Brain microvascular endothelial cell (primary cell): ENCODE data around the gene GJA10.

ENCODE experiments used
- DNase-seq: peaks from one replicate; pipeline ENCODE4 v3.0.0-alpha.2; 2020
- H3K27ac ChIP-seq: fragments of 250-450 bp; sonication (Bioruptor Pico); 2 replicates; pipeline ENCODE4 v1.5.1; 2020; ENCODE audit warnings: mild to moderate bottlenecking, moderate library complexity
- H3K27me3 ChIP-seq: fragments of 250-450 bp; sonication (Bioruptor Pico); replicated peaks from 2 replicates; pipeline ENCODE4 v1.5.1; 2020; ENCODE audit warnings: mild to moderate bottlenecking
- H3K36me3 ChIP-seq: fragments of 250-450 bp; sonication (Bioruptor Pico); replicated peaks from 2 replicates; pipeline ENCODE4 v1.5.1; 2020; ENCODE audit warnings: mild to moderate bottlenecking
- H3K4me3 ChIP-seq: 2 replicates; pipeline ENCODE4 v1.5.1; 2011; ENCODE audit warnings: low read depth, mild to moderate bottlenecking, control low read depth, low read length, moderate library complexity
- in situ Hi-C: cut with HindIII; loops from 2 replicates; pipeline ENCODE4 v1.10.0; 2017; ENCODE audit warnings: low sequenced_read_pairs, low pct_ligation_motif_present
- TF ChIP-seq, protein P1 (sequence below): IDR thresholded peaks from 2 replicates; pipeline ENCODE4 v1.5.1; 2011; ENCODE audit warnings: low read depth, mild to moderate bottlenecking, moderate library complexity, low read length, control low read depth, inconsistent platforms; ENCODE audit errors: missing control alignments

GJA10 gene

GRCh38 chr6:89932245-89932802 is 38.1 kb downstream of the GJA10 start:
- TF ChIP-seq, protein P1, sequence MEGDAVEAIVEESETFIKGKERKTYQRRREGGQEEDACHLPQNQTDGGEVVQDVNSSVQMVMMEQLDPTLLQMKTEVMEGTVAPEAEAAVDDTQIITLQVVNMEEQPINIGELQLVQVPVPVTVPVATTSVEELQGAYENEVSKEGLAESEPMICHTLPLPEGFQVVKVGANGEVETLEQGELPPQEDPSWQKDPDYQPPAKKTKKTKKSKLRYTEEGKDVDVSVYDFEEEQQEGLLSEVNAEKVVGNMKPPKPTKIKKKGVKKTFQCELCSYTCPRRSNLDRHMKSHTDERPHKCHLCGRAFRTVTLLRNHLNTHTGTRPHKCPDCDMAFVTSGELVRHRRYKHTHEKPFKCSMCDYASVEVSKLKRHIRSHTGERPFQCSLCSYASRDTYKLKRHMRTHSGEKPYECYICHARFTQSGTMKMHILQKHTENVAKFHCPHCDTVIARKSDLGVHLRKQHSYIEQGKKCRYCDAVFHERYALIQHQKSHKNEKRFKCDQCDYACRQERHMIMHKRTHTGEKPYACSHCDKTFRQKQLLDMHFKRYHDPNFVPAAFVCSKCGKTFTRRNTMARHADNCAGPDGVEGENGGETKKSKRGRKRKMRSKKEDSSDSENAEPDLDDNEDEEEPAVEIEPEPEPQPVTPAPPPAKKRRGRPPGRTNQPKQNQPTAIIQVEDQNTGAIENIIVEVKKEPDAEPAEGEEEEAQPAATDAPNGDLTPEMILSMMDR = no peak
- in situ Hi-C loops = no loop called here
- DNase-seq = no peak
- Histone ChIP-seq H3K36me3 (no peaks in the 10 kb centered on the region), H3K27ac (no peak overlapping the region), H3K4me3 (no peak overlapping the region), H3K27me3 (no peaks in the 10 kb centered on the region)

DNA sequence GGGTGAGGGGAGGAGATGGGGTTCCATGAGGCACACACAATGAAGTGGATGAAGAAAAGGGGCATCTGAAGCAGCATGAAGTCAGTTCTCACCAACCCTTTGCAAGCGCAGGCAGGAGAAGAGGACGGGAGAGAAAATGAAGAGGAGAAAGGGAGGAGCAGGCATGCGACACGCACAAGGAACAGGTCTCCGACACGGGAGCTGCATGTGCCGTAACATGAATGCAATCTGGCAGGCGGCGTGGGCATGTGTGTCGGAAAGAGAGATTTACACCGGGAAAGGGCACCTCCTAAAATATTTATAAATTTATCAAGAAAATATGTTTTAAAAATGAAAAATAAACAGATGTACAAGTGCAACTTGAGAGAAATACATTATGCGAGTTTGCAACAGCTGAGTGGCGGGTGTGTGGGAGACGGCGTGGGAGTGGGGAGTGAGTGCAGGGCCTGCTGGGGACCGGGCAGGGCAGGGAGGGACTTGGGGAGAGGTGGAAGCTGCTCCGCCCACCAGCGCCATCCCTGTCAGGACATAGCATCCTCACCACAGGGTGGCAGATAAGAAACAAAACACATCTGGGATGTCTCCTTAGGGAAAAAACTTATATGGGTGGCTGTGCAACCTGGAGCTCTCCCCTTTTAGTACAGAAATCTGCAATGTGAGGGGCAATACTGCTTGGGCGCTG is 40.6 kb downstream of the GJA10 start:
- no peaks in the 10 kb centered on the region for H3K36me3 ChIP-seq
- H3K27ac ChIP-seq = no peak overlapping the region
- H3K4me3 ChIP-seq = no peak overlapping the region
- TF ChIP-seq, protein P1 = no peak
- in situ Hi-C loops = no loop called here
- no peak for DNase-seq
- H3K27me3 ChIP-seq = no peaks in the 10 kb centered on the region

GRCh38 chr6:89936177-89936576 is 41.9 kb downstream of the GJA10 start:
- Histone ChIP-seq H3K36me3 (no peaks in the 10 kb centered on the region), H3K27ac (no peak overlapping the region), H3K4me3 (no peak overlapping the region), H3K27me3 (no peaks in the 10 kb centered on the region)
- DNase-seq = no peak
- in situ Hi-C loops = no loop called here
- TF ChIP-seq, protein P1 = no peak

DNA sequence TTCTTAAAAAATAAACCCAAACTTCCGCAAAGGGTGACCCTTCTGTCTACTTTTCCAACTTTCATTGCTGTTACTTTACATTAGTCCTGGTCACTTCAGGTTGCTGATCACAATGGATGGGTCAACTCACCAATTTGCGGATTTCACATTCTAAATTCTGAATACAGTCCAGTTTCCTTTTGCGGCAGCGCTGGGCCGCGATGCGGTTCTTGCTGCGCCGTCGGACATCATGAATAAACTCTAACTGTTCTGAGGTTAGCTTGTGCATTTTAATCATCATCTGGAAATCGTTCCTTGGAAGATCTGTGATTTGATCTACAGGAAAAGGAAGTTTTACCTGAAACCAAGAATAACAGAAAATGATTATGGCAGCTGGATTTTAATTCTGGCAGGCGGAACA is 43.7 kb downstream of the GJA10 start:
- Histone ChIP-seq H3K27ac (no peak overlapping the region), H3K4me3 (no peak overlapping the region), H3K36me3 (no peaks in the 10 kb centered on the region), H3K27me3 (no peaks in the 10 kb centered on the region)
- TF ChIP-seq, protein P1 = no peak
- in situ Hi-C loops = no loop called here
- DNase-seq = no peak

- Histone ChIP-seq H3K4me3 (no peak overlapping the region), H3K36me3 (no peaks in the 10 kb centered on the region), H3K27ac (no peak overlapping the region), H3K27me3 (no peaks in the 10 kb centered on the region)
- no peak for DNase-seq
- TF ChIP-seq, protein P1 = no peak
- in situ Hi-C loops = no loop called here
These were observed 44.9 kb downstream of the GJA10 start for GRCh38 chr6:89939144-89939543.
